GM12878 (cell line): ENCODE measurements around the gene ANKRD62. TPM values are rescaled to one million over a fixed set of nuclear protein-coding genes. Genes with fewer than 3 reads are reported as not detected.

ENCODE experiments used
- ATAC-seq: fragments of 200-7000 bp; cut with Tn5 transposase; 3 replicates; pipeline ENCODE4 v1.9.1; 2020; ENCODE audit warnings: mild to moderate bottlenecking, moderate library complexity
- BruUV-seq: library from RNA; stranded (reverse); fragments of 400-500 nt; replicated peaks from 2 replicates; lab custom pipeline; 2021; lab: Mats Ljungman, UMichigan
- CTCF ChIA-PET: fragments of 300-600 bp; sonication (Branson Sonifier 250); formaldehyde crosslinking; extraction: SDS; loops from one replicate; lab custom pipeline; 2021; ENCODE audit warnings: inconsistent platforms; lab: Yijun Ruan, JAX
- POLR2A ChIA-PET: fragments of 350-600 bp; formaldehyde crosslinking; extraction: SDS; loops from one replicate; lab custom pipeline; 2021; ENCODE audit warnings: inconsistent platforms; lab: Charles Lee
- RAD21 ChIA-PET: fragments of 300-600 bp; sonication (Branson Sonifier 250); formaldehyde crosslinking; loops from one replicate; lab custom pipeline; 2023; ENCODE audit warnings: antibody characterized with exemption; ENCODE audit not compliant: unreplicated experiment; lab: Charles Lee
- SMC1A ChIA-PET: fragments of 300-600 bp; sonication (Branson Sonifier 250); formaldehyde crosslinking; loops from one replicate; lab custom pipeline; 2023; ENCODE audit not compliant: unreplicated experiment, uncharacterized antibody; lab: Charles Lee
- DNase-seq: peaks from one replicate; pipeline ENCODE4 v3.0.0-alpha.2; 2011; ENCODE audit warnings: low read depth, low spot score
- FAIRE-seq: peaks from 3 replicates; lab custom pipeline; 2011; peaks lifted over from hg19 to GRCh38; lab: Jason Lieb, UNC
- H2AFZ ChIP-seq: 2 replicates; pipeline ENCODE4 v1.6.0; 2011; ENCODE audit warnings: low read depth, low read length, control low read depth; ENCODE audit not compliant: control insufficient read depth
- H3K27ac ChIP-seq: 2 replicates; pipeline ENCODE4 v1.5.1; 2011; ENCODE audit warnings: control low read depth; ENCODE audit not compliant: control insufficient read depth, insufficient read depth
- H3K27me3 ChIP-seq, 2 experiments: replicated peaks in 1 of 2; 2 replicates each; pipeline versions ENCODE4 v1.6.0 to v1.6.1; 2011; ENCODE audit warnings: low read length in 1 of 2; ENCODE audit not compliant: control insufficient read depth in 2 of 2, insufficient read depth in 2 of 2
- H3K36me3 ChIP-seq, 2 experiments: 2 replicates each; pipeline ENCODE4 v1.5.1; 2011; ENCODE audit warnings: low read length in 1 of 2; ENCODE audit not compliant: control insufficient read depth in 2 of 2, insufficient read depth in 2 of 2
- H3K4me1 ChIP-seq: 2 replicates; pipeline ENCODE4 v1.6.1; 2011; ENCODE audit warnings: mild to moderate bottlenecking, low read length, moderate library complexity, mixed read lengths; ENCODE audit not compliant: control insufficient read depth, insufficient read depth
- H3K4me2 ChIP-seq: 2 replicates; pipeline ENCODE4 v1.6.0; 2011; ENCODE audit warnings: control low read depth; ENCODE audit not compliant: control insufficient read depth, insufficient read depth
- H3K4me3 ChIP-seq: fragments of 200-600 bp; sonication (generic); 2 replicates; pipeline ENCODE4 v1.5.1; 2016
- H3K79me2 ChIP-seq: 2 replicates; pipeline ENCODE4 v1.6.0; 2011; ENCODE audit warnings: low read length; ENCODE audit not compliant: control insufficient read depth, insufficient read depth
- H3K9ac ChIP-seq: 2 replicates; pipeline ENCODE4 v1.8.0; 2011; ENCODE audit warnings: low read length, control low read depth, mixed read lengths; ENCODE audit not compliant: control insufficient read depth, insufficient read depth
- H3K9me3 ChIP-seq: replicated peaks from 3 replicates; pipeline ENCODE4 v1.5.1; 2011; ENCODE audit warnings: mild to moderate bottlenecking, low read length; ENCODE audit not compliant: control insufficient read depth, insufficient read depth
- H4K20me1 ChIP-seq: 2 replicates; pipeline ENCODE4 v1.6.0; 2011; ENCODE audit not compliant: control insufficient read depth, insufficient read depth
- CHD2 ChIP-seq: IDR thresholded peaks from 2 replicates; pipeline ENCODE4 v1.6.1; 2011; ENCODE audit warnings: low read depth, low read length, improper control_type of control experiment, borderline replicate concordance
- CHD4 ChIP-seq: fragments of 200-600 bp; sonication (generic); IDR thresholded peaks from 2 replicates; pipeline ENCODE4 v1.6.1; 2016; ENCODE audit warnings: mild to moderate bottlenecking
- JUNB ChIP-seq: IDR thresholded peaks from 2 replicates; pipeline ENCODE4 v1.6.1; 2016; ENCODE audit warnings: antibody characterized with exemption, mild to moderate bottlenecking
- KLF5 ChIP-seq: fragments of 450-650 bp; IDR thresholded peaks from 2 replicates; pipeline ENCODE4 v1.6.1; 2014; ENCODE audit warnings: mild to moderate bottlenecking; ENCODE audit not compliant: partially characterized antibody
- LARP7 ChIP-seq: fragments of 450-650 bp; IDR thresholded peaks from 2 replicates; pipeline ENCODE4 v1.6.1; 2017; ENCODE audit warnings: mild to moderate bottlenecking
- MTA2 ChIP-seq: fragments of 450-650 bp; IDR thresholded peaks from 2 replicates; pipeline ENCODE4 v1.6.1; 2016; ENCODE audit warnings: low read depth, mild to moderate bottlenecking, moderate library complexity
- POLR2A ChIP-seq: IDR thresholded peaks from 2 replicates; pipeline ENCODE4 v1.6.1; 2011; ENCODE audit warnings: low read depth, mild to moderate bottlenecking, low read length
- POLR2AphosphoS5 ChIP-seq: IDR thresholded peaks from 2 replicates; pipeline ENCODE4 v1.6.1; 2011; ENCODE audit warnings: mild to moderate bottlenecking, low read length, inconsistent platforms
- RB1 ChIP-seq: fragments of 450-650 bp; formaldehyde crosslinking; IDR thresholded peaks from 2 replicates; pipeline ENCODE4 v1.6.1; 2017; ENCODE audit warnings: mild to moderate bottlenecking, borderline replicate concordance
- REST ChIP-seq: IDR thresholded peaks from 2 replicates; pipeline ENCODE4 v1.6.1; 2012; ENCODE audit warnings: mild to moderate bottlenecking, low read depth, low read length
- SIX5 ChIP-seq: IDR thresholded peaks from 2 replicates; pipeline ENCODE4 v1.6.1; 2011; ENCODE audit warnings: mild to moderate bottlenecking, low read depth, low read length, moderate library complexity; ENCODE audit not compliant: severe bottlenecking
- SMARCA5 ChIP-seq: fragments of 450-650 bp; IDR thresholded peaks from 2 replicates; pipeline ENCODE4 v1.6.1; 2017; ENCODE audit warnings: mild to moderate bottlenecking
- SPI1 ChIP-seq: IDR thresholded peaks from 2 replicates; pipeline ENCODE4 v1.6.1; 2011; ENCODE audit warnings: low read depth, mild to moderate bottlenecking, low read length, moderate library complexity, borderline replicate concordance; ENCODE audit not compliant: insufficient read depth
- SREBF2 ChIP-seq: IDR thresholded peaks from 2 replicates; pipeline ENCODE4 v1.6.1; 2012; ENCODE audit warnings: mild to moderate bottlenecking, low read length
- ZZZ3 ChIP-seq: IDR thresholded peaks from 2 replicates; pipeline ENCODE4 v1.6.1; 2011; ENCODE audit warnings: low read depth; ENCODE audit not compliant: control insufficient read depth, insufficient read length
- WGBS: methylation state at CpG from one replicate; pipeline ENCODE4 v1.1.6; 2016; ENCODE audit warnings: low lambda C conversion rate; ENCODE audit not compliant: insufficient replicate concordance, insufficient coverage; ENCODE audit errors: missing lambda C conversion rate; 5-methylcytosine and 5-hydroxymethylcytosine counted together
- in situ Hi-C: fragments of 300-500 bp; cut with MboI; formaldehyde crosslinking; loops from 9 replicates; pipeline ENCODE4 v1.14.3; 2018; ENCODE audit warnings: mixed read lengths
- intact Hi-C: fragments of 100-400 bp; cut with micrococcal nuclease; formaldehyde crosslinking; loops from one replicate; pipeline ENCODE4 v1.14.2; 2022; ENCODE audit not compliant: unreplicated experiment
- polyA plus RNA-seq, 11 experiments: library from polyadenylated mRNA; depleted of rRNA in 4 of 11; unstranded in 6 of 11; stranded (reverse) in 5 of 11; fragments of >200 nt; fragmentation: Nextera tagmentation in 4 of 11; fragmentation: Illumina TruSeq in 1 of 11; extraction: Ambion mirVana in 4 of 11; extraction: Trizol in 1 of 11; gene quantifications; 1 replicate in 1 of 11; 2 replicates in 10 of 11; pipeline versions ENCODE4 v1.2.1 to v1.2.3, GENCODE V29; 2011 to 2016; ENCODE audit warnings: inconsistent platforms in 2 of 11, missing spikeins in 2 of 11, low read depth in 1 of 11
- total RNA-seq, 4 experiments: library from RNA; depleted of rRNA in 3 of 4; stranded (reverse); fragments of >200 nt in 3 of 4; fragmentation: Illumina TruSeq in 1 of 4; extraction: Trizol in 1 of 4; gene quantifications; 2 replicates each; pipeline versions ENCODE4 v1.2.1 to v1.2.3, GENCODE V29; 2013 to 2021
- TF ChIP-seq, protein P1 (sequence below): fragments of 450-650 bp; IDR thresholded peaks from 2 replicates; pipeline ENCODE4 v1.6.1; 2016; ENCODE audit warnings: mild to moderate bottlenecking

Gene ANKRD62
- total and polyA plus RNA-seq, 10 of the 15 experiments (the other 5 are each of a cell fraction or from before 2014, with no cell fraction given): not detected

GRCh38 chr18:12065397-12065796 is 28.2 kb upstream of the ANKRD62 start:
- Histone ChIP-seq H3K27ac (no peak overlapping the region), H3K9me3 (no peaks in the 10 kb centered on the region), H3K36me3 (no peaks in the 10 kb centered on the region), H3K79me2 (no peaks in the 10 kb centered on the region), H4K20me1 (no peaks in the 10 kb centered on the region), H3K4me1 (no peaks in the 10 kb centered on the region), H3K9ac (no peak overlapping the region)
- ChIA-PET POLR2A (no interaction called here), CTCF (no interaction called here)
- no peak for FAIRE-seq
- no TSS peak for BruUV-seq
- WGBS: 47% methylated on average over 5 of the region's 5 CpGs
- no peak for TF ChIP-seq SMARCA5
- TF ChIP-seq KLF5: no peak
- TF ChIP-seq ZZZ3: no peak
- TF ChIP-seq RB1: no peak
- TF ChIP-seq MTA2: no peak
- no peak for TF ChIP-seq REST
- TF ChIP-seq, protein P1, sequence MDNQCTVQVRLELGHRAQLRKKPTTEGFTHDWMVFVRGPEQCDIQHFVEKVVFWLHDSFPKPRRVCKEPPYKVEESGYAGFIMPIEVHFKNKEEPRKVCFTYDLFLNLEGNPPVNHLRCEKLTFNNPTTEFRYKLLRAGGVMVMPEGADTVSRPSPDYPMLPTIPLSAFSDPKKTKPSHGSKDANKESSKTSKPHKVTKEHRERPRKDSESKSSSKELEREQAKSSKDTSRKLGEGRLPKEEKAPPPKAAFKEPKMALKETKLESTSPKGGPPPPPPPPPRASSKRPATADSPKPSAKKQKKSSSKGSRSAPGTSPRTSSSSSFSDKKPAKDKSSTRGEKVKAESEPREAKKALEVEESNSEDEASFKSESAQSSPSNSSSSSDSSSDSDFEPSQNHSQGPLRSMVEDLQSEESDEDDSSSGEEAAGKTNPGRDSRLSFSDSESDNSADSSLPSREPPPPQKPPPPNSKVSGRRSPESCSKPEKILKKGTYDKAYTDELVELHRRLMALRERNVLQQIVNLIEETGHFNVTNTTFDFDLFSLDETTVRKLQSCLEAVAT: no peak
- TF ChIP-seq POLR2A: no peak
- TF ChIP-seq LARP7: no peak
- TF ChIP-seq POLR2AphosphoS5: no peak
- TF ChIP-seq SIX5: no peak
- TF ChIP-seq SREBF2: no peak
- no peak for TF ChIP-seq CHD2
- TF ChIP-seq SPI1: no peak
- no peak for TF ChIP-seq CHD4
- TF ChIP-seq JUNB: no peak
- TF ChIP-seq, all 136 proteins: peak for 0
- no peak overlapping the region for H3K4me2 ChIP-seq
- SMC1A ChIA-PET: no interaction called here
- intact Hi-C loops (no loop called here), in situ Hi-C loops (no loop called here)
- DNase-seq: no peak
- no peak overlapping the region for H3K4me3 ChIP-seq
- H3K27me3 ChIP-seq: no peaks in the 10 kb centered on the region; a peak in 1 of 4 replicates
- RAD21 ChIA-PET: no interaction called here
- no peak for ATAC-seq
- H2AFZ ChIP-seq: no peak overlapping the region
